ENCODE results near the gene SLC22A23. TPM values are rescaled to one million over a fixed set of nuclear protein-coding genes. Genes with fewer than 3 reads are reported as not detected.

SLC22A23 gene
- total and polyA plus RNA-seq, 2 donors (not counting 1 experiment from before 2014, with no cell fraction given) = 0.18 to 1.4 TPM

GRCh38 chr6:3228771-3229565 is 227.9 kb downstream of the SLC22A23 start:
- intact Hi-C loops (cut with micrococcal nuclease) = loop anchor here (1.0 kb wide), 1 partner anchor 66 kb away; no protein-coding TSS in a partner anchor
- peak overlapping the region; percentile 27 for H3K27ac Mint-ChIP-seq
- WGBS (ENCODE audit: insufficient coverage) = 3% methylated on average over 51 of the region's 62 CpGs
- no peak for TF ChIP-seq CTCF (IDR thresholded peaks at IDR 0.05)
- no peak for TF ChIP-seq EZH2 (IDR thresholded peaks at IDR 0.05; ENCODE audit: borderline replicate concordance, insufficient read depth, low read depth, low read length, poor library complexity, severe bottlenecking)
- peaks cover 0 to 77% (median 58%) of the 10 kb centered on the region in 4 experiments for H3K27me3 ChIP-seq (replicated peaks in 1 of 4; ENCODE audit: control extremely low read depth in 1 of 4, control insufficient read depth in 3 of 4, insufficient read depth in 4 of 4, low read length in 3 of 4)
- peaks cover 0 to 37% (median 0%) of the 10 kb centered on the region in 3 donors for H3K9me3 ChIP-seq (ENCODE audit: control extremely low read depth in 1 of 3, control insufficient read depth in 2 of 3, insufficient read depth in 1 of 3, low read length in 2 of 3)
- H3K4me3 Mint-ChIP-seq = peak overlapping the region; percentile 95
- DNase-seq (peak; percentile 62), ATAC-seq (ENCODE audit: low read depth) (no peak)
- H3K9ac ChIP-seq (ENCODE audit: low read length) = peak overlapping the region; percentile 63
- CTCF ChIA-PET = interaction anchor here (0.7 to 4.0 kb wide), 3 partner anchors 23 to 103 kb away, joined by 3 to 18 read pairs (median 4); no protein-coding TSS in a partner anchor
- H3K4me3 ChIP-seq (ENCODE audit: control extremely low read depth in 1 of 5, extremely low read depth in 1 of 5, insufficient read depth in 1 of 5, low read depth in 2 of 5, low read length in 4 of 5) = peak overlapping the region; percentile 25 to 40 (median 35)
- no peaks in the 10 kb centered on the region for H3K79me2 ChIP-seq (ENCODE audit: control insufficient read depth, insufficient read depth, low read length)
- no peaks in the 10 kb centered on the region for H3K36me3 ChIP-seq (replicated peaks in 1 of 2; ENCODE audit: control extremely low read depth in 1 of 2, control insufficient read depth in 1 of 2, extremely low read depth in 1 of 2, insufficient read depth in 2 of 2, low read length in 1 of 2)
- H3K4me2 ChIP-seq (replicated peaks; ENCODE audit: low read depth, low read length, poor library complexity, severe bottlenecking) = peak overlapping the region; percentile 96
- H3K4me1 ChIP-seq (ENCODE audit: control insufficient read depth in 2 of 2, insufficient read depth in 2 of 2, low read length in 2 of 2) = peaks cover 58 to 59% of the 10 kb centered on the region in 2 donors
- no peak overlapping the region for H3K27ac ChIP-seq (ENCODE audit: low read length in 2 of 2)
- peaks cover 53% of the 10 kb centered on the region for H3K4me1 Mint-ChIP-seq
- no peaks in the 10 kb centered on the region for H4K20me1 ChIP-seq (ENCODE audit: control insufficient read depth, insufficient read depth, low read length, poor library complexity, severe bottlenecking)
- peaks cover 75% of the 10 kb centered on the region for H3K27me3 Mint-ChIP-seq
- no peaks in the 10 kb centered on the region for H3K9me3 Mint-ChIP-seq (ENCODE audit: insufficient read depth)
- H2AFZ ChIP-seq (ENCODE audit: insufficient read depth, low read depth, low read length, poor library complexity, severe bottlenecking) = peak overlapping the region; percentile 44
- POLR2A ChIA-PET = no interaction called here
